NCI-H1436 treated with DMSO at 0.1 percent for 48 hours (cell line): ENCODE measurements around the gene POFUT2.
"Not testable (repeated sequence)": the region's sequence is repeated elsewhere in the genome, so short reads cannot be mapped to it uniquely, and the experiment has no call there.

Source experiments
- DNase-seq: peaks from one replicate; lab custom pipeline; 2025; lab: John Stamatoyannopoulos, UW

The POFUT2 gene

GRCh38 chr21:45326169-45326851, 38.6 kb upstream of the POFUT2 start:
- no peak for DNase-seq

- no peak for DNase-seq
These were observed 37.8 kb upstream of the POFUT2 start for GRCh38 chr21:45325206-45326168.

GRCh38 chr21:45324489-45325205, 37.0 kb upstream of the POFUT2 start:
- no peak for DNase-seq

GRCh38 chr21:45323487-45324311, 36.0 kb upstream of the POFUT2 start:
- no peak for DNase-seq

GRCh38 chr21:45322960-45323461, 35.3 kb upstream of the POFUT2 start:
- DNase-seq, result no peak

GRCh38 chr21:45322231-45322959, 34.7 kb upstream of the POFUT2 start:
- no peak for DNase-seq

GRCh38 chr21:45320261-45321025, 32.7 kb upstream of the POFUT2 start:
- DNase-seq, result no peak

- no peak for DNase-seq
These were observed 31.9 kb upstream of the POFUT2 start for GRCh38 chr21:45319461-45320211.

GRCh38 chr21:45318556-45319404, 31.1 kb upstream of the POFUT2 start:
- no peak for DNase-seq

- no peak for DNase-seq
These were observed 30.5 kb upstream of the POFUT2 start for GRCh38 chr21:45318146-45318555.

- no peak for DNase-seq
These were observed 29.9 kb upstream of the POFUT2 start for GRCh38 chr21:45317398-45318145.

GRCh38 chr21:45316871-45317397, 29.2 kb upstream of the POFUT2 start:
- no peak for DNase-seq

- DNase-seq, result not testable (repeated sequence)
These were observed 28.2 kb upstream of the POFUT2 start for GRCh38 chr21:45315676-45316470.

GRCh38 chr21:45313682-45314081, 26.0 kb upstream of the POFUT2 start:
- DNase-seq, result no peak

- DNase-seq, result no peak
These were observed 25.3 kb upstream of the POFUT2 start for GRCh38 chr21:45313015-45313414.

GRCh38 chr21:45312296-45312695, 24.6 kb upstream of the POFUT2 start:
- DNase-seq, result no peak
